OCI-LY1 (cell line): ENCODE data around the gene YIPF1.

Experiments
- CTCF ChIP-seq: fragments of 200-600 bp; sonication (generic), shearing (Covaris generic); IDR thresholded peaks from 2 replicates; pipeline ENCODE4 v1.5.1; 2017; ENCODE audit warnings: mild to moderate bottlenecking, antibody characterized with exemption, low read length, moderate library complexity, mixed read lengths
- EZH2 ChIP-seq: fragments of 200-600 bp; sonication (generic), shearing (Covaris generic); IDR thresholded peaks from 2 replicates; pipeline ENCODE4 v1.8.0; 2017; ENCODE audit warnings: borderline replicate concordance, mixed run types, mild to moderate bottlenecking, antibody characterized with exemption, low read length, moderate library complexity, mixed read lengths

GRCh38 chr1:53918343-53918742 lies 28.7 kb upstream of the YIPF1 start:
- TF ChIP-seq CTCF (no peak), EZH2 (no peak)
